HG03280 (cell line): ENCODE results near the gene FRY.
"Not testable (repeated sequence)": the region's sequence is repeated elsewhere in the genome, so short reads cannot be mapped to it uniquely, and the experiment has no call there.

Experiments
- ATAC-seq: cut with Tn5 transposase; IDR thresholded peaks from one replicate; pipeline ENCODE4 v1.9.1; 2021; ENCODE audit warnings: mild to moderate bottlenecking, moderate library complexity; ENCODE audit not compliant: unreplicated experiment

FRY gene

GRCh38 chr13:32031025-32031814 is at the start of gene FRY:
Gene FRY, plus strand, starts transcription at chr13:32031774. Its CDS starts 22 bp downstream, at chr13:32031796.
- ATAC-seq = peak; percentile 75

DNA sequence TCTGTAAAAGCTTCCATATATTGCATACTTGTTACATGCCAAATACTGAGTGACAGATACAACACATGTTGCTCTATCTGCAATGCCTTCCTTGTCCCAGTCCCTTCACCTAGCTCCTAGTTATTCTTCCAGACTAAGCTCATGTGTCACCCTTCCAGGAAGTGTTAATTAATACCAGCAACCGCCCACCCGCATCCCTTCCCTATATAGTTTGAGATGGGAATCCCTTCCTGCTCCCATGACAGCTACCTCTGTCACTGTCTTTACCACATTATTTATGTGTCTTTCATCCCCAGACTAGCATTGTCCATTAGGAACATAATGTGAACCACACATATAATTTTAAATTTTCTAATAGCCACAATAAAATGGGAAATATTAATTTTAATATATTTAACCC is 49.5 kb upstream of the FRY start:
- ATAC-seq = no peak

- no peak for ATAC-seq
Observed at GRCh38 chr13:31982540-31982939, 49.0 kb upstream of the FRY start.

GRCh38 chr13:31983696-31984095 is 47.9 kb upstream of the FRY start:
- ATAC-seq = not testable (repeated sequence)

GRCh38 chr13:31984388-31984787 is 47.2 kb upstream of the FRY start:
- ATAC-seq = not testable (repeated sequence)

DNA sequence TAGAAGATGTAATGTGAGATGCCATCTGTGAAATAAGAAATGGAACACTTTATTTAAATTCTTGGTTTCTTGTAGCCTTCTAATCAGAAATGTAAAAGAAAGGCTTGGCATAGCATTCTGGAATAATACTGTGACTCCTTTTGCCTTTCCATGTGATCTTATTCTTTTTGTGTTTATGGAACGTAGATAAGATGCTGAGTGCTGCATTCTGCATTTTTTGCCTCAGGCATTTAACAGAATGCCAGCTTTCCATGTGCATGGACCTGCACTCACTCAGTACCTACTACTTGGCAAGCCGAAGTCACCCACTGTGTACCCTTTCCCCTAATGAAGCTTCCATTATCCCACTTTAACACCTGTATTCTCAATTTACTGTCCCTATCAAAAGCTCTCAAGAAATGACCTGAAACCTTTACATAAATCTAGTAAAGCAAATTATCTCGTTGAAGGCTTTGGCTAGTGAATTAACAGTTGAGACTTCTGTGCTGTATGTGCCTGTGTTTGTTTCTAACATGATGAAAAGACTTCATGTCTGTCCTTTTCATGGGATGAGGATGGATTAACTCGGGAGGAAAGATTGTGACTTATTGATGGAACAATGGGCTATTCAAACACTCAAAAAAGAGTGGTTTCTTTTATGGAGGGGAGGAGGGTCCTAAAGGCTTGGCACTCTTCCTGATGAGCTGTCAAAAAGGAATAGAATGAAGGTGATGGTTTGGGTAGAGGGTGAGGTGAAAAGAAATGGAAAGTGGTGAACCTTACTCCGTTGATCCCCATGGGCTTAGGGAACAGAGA is 44.7 kb upstream of the FRY start:
- no peak for ATAC-seq

DNA sequence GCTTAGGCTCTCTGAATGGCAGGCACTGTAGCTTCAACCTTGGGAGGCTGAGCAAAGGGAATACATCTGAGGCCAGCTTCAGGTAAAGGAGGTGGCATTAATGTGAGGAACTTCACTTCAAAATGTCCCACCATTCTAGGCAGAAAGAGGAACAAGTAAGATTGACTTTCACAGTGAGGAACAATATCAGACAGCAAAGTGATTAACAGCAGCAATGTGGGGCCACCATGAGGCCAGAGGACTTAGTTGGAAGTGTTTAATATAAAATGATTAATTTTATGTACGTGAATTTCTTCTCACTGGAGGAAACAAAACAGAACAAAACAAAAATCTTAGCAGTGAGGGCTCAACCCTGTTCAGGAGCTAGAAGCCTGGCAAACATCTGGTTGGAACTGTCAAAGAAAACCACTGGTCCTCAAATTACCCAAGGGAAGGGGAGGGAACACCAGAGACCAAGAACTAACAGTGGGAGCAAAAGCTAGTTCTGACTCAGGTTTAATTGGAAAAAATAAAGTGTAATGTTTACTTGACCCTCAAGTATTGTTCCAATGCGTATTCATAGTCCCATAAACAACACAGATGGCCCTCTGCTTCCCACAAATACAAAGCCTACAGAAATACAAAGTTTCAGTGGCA is 43.9 kb upstream of the FRY start:
- no peak for ATAC-seq

- not testable (repeated sequence) for ATAC-seq
Observed at GRCh38 chr13:31994367-31994766, 37.2 kb upstream of the FRY start.

DNA sequence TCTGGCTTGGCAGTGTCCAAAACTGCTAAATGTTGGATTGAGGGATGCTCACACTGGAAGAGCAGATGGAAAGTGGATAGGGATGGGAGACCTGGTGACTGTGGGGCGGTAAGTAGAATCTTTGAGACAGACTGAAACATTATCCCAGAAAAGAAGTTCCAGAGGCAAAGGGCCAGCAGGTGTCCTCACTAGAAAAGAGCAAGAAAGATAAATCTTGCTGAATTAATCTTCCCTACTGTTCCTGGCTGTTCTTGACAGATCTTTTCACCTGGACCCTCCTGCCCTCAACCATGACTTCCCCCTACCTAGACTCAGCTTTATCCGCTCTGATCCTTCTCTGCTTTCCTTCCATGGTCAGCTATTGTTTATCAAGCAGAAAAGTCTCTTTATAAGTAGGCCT is 35.0 kb upstream of the FRY start:
- ATAC-seq = no peak

- ATAC-seq = no peak
Observed at GRCh38 chr13:31997641-31998040, 33.9 kb upstream of the FRY start.

GRCh38 chr13:31998131-31998530 is 33.4 kb upstream of the FRY start:
- ATAC-seq = no peak

GRCh38 chr13:32000754-32001153 is 30.8 kb upstream of the FRY start:
- ATAC-seq = not testable (repeated sequence)

DNA sequence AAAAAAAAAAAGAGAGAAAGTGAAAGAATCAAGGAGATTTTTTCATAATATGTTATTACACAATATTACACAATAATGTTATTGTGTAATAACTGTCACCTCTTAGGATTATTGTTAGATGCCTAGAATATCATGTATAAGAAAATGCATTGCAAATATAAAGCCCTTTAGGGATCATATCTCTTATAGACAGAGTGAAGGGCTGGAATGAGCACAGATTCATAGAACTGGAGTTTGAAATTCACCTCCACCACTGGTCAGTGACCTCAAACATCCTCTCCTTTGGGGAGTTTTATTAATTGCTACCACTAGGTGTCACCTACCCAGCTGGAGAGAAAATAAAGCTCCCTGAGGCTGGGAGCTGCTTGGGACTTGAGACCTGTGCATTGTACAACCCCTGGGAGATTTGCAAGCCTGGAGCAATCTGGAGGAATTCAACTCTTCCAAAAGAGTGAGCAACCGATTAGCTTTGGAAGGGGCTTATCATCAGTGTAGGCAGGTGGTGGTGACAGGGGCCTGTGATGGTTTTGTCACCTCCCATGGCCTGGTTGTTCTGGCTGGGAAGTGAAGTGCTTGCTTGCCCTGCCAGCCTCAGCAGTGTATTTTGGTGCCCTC is 30.3 kb upstream of the FRY start:
- peak; percentile 89 for ATAC-seq

DNA sequence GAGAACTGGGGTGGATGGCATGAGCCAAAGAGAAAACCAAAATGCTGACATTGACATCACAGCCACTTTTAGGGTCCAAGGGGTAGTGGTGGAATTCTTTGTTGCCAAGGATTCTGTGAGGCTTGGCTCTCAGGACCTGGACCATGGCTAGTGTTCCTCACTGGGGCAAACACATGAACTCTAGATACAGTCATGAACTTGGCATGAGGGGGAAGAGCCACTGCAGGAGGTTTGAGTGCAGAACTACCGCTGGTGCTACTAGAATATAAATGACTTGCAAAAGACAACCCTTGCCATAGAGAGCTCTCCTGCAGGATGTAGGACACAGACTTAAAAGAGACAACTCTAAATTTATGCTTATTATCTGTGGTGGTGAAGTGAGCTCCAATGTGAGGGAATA is 29.8 kb upstream of the FRY start:
- no peak for ATAC-seq

- no peak for ATAC-seq
Observed at GRCh38 chr13:32002873-32003272, 28.7 kb upstream of the FRY start.

GRCh38 chr13:32007494-32007893 is 24.1 kb upstream of the FRY start:
- no peak for ATAC-seq

DNA sequence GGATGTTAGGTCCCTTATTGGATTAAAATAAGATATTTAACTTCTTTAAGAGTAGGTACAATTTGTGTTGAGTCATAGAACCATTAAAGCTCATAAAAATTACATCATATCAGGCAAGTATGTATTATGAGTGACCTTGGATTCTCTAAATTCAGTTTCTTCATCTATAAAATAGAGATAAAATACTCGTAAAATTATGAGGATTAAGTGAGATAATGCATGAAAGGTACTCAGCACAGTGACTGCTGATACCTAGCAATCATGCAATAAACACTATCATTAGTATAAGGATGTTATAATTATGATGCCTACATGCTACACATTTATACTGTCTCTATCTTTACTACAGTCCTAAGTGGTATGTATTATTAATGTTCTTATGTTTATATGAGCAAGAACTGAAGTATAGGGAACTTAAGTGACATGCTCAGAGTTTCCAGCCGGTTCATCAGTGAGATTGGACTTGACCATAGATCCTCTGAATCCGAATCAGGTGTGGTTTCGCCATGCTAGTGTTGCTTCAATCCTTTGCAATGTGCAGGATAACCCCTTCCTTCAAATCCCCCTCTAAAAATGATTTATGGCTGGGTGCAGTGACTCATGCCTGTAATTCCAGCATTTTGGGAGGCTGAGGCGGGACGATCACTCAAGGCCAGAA is 22.9 kb upstream of the FRY start:
- ATAC-seq = no peak

- ATAC-seq = no peak
Observed at GRCh38 chr13:32009362-32009761, 22.2 kb upstream of the FRY start.

GRCh38 chr13:32010136-32010535 is 21.4 kb upstream of the FRY start:
- no peak for ATAC-seq

- no peak for ATAC-seq
Observed at GRCh38 chr13:32011971-32012370, 19.6 kb upstream of the FRY start.

DNA sequence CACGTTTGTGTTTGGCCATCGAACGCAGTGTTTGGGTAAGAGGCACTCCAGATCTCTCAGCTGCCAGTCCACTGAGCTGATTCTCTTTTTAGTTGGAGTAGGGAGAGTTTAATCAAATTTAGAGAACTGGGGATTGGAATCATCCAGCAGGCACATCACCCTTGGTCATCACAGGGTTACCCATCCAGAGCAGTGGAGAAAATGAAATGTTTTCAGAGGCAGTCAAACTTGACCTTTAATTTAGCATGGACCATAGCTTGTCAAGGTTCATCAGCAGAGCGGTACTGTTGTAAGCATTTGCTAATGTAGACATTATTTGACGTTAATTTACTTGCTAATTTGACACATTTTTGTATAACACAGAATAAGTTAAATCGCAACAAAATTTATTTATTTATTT is 18.4 kb upstream of the FRY start:
- ATAC-seq = no peak
